ENCODE data around the gene ATP8B4. TPM values are rescaled to one million over a fixed set of nuclear protein-coding genes. Genes with fewer than 3 reads are reported as not detected.

ATP8B4 gene
- polyA plus RNA-seq, 1 experiment: 1.0 TPM

- DNase-seq (ENCODE audit: low read depth, low spot score): no peak
- ChIA-PET POLR2A (interaction anchor here (0.6 kb wide), 1 partner anchor 135 kb away, joined by 11 read pairs; no protein-coding TSS in a partner anchor), CTCF (no interaction called here)
- no peak for TF ChIP-seq CTCF (IDR thresholded peaks at IDR 0.05; ENCODE audit: low read depth, low read length)
- H3K27ac ChIP-seq (ENCODE audit: low read depth, low read length): no peak overlapping the region
- H3K9me3 ChIP-seq (ENCODE audit: control insufficient read depth, insufficient read depth, low read length): no peaks in the 10 kb centered on the region
- H3K27me3 ChIP-seq (ENCODE audit: control insufficient read depth, insufficient read depth, low read length): no peaks in the 10 kb centered on the region
- H3K4me3 ChIP-seq (ENCODE audit: low read depth, low read length): no peak overlapping the region
Observed at GRCh38 chr15:50083424-50084025, 35.5 kb downstream of the ATP8B4 start.

GRCh38 chr15:50082066-50082465 is 37.0 kb downstream of the ATP8B4 start:
- CTCF ChIA-PET: no interaction called here
- no peaks in the 10 kb centered on the region for H3K9me3 ChIP-seq (ENCODE audit: control insufficient read depth, insufficient read depth, low read length)
- no peaks in the 10 kb centered on the region for H3K27me3 ChIP-seq (ENCODE audit: control insufficient read depth, insufficient read depth, low read length)
- POLR2A ChIA-PET: no interaction called here
- H3K27ac ChIP-seq (ENCODE audit: low read depth, low read length): no peak overlapping the region
- DNase-seq (ENCODE audit: low read depth, low spot score): no peak
- H3K4me3 ChIP-seq (ENCODE audit: low read depth, low read length): no peak overlapping the region
- no peak for TF ChIP-seq CTCF (IDR thresholded peaks at IDR 0.05; ENCODE audit: low read depth, low read length)

- TF ChIP-seq CTCF (IDR thresholded peaks at IDR 0.05; ENCODE audit: low read depth, low read length): no peak
- POLR2A ChIA-PET: no interaction called here
- DNase-seq (ENCODE audit: low read depth, low spot score): no peak
- Histone ChIP-seq H3K27me3 (ENCODE audit: control insufficient read depth, insufficient read depth, low read length) (no peaks in the 10 kb centered on the region), H3K4me3 (ENCODE audit: low read depth, low read length) (no peak overlapping the region), H3K27ac (ENCODE audit: low read depth, low read length) (no peak overlapping the region), H3K9me3 (ENCODE audit: control insufficient read depth, insufficient read depth, low read length) (no peaks in the 10 kb centered on the region)
- CTCF ChIA-PET: interaction anchor here (0.9 kb wide), 1 partner anchor 1102 kb away, joined by 5 read pairs; no protein-coding TSS in a partner anchor
Observed at GRCh38 chr15:50077651-50078050, 41.4 kb downstream of the ATP8B4 start.

GRCh38 chr15:50077176-50077575 is 41.9 kb downstream of the ATP8B4 start:
- Histone ChIP-seq H3K27me3 (ENCODE audit: control insufficient read depth, insufficient read depth, low read length) (no peaks in the 10 kb centered on the region), H3K9me3 (ENCODE audit: control insufficient read depth, insufficient read depth, low read length) (no peaks in the 10 kb centered on the region), H3K4me3 (ENCODE audit: low read depth, low read length) (no peak overlapping the region), H3K27ac (ENCODE audit: low read depth, low read length) (no peak overlapping the region)
- no peak for TF ChIP-seq CTCF (IDR thresholded peaks at IDR 0.05; ENCODE audit: low read depth, low read length)
- CTCF ChIA-PET: no interaction called here
- no peak for DNase-seq (ENCODE audit: low read depth, low spot score)
- POLR2A ChIA-PET: no interaction called here

GRCh38 chr15:50075319-50075718 is 43.7 kb downstream of the ATP8B4 start:
- Histone ChIP-seq H3K4me3 (ENCODE audit: low read depth, low read length) (no peak overlapping the region), H3K9me3 (ENCODE audit: control insufficient read depth, insufficient read depth, low read length) (no peaks in the 10 kb centered on the region), H3K27ac (ENCODE audit: low read depth, low read length) (no peak overlapping the region), H3K27me3 (ENCODE audit: control insufficient read depth, insufficient read depth, low read length) (no peaks in the 10 kb centered on the region)
- CTCF ChIA-PET: no interaction called here
- POLR2A ChIA-PET: no interaction called here
- DNase-seq (ENCODE audit: low read depth, low spot score): no peak
- no peak for TF ChIP-seq CTCF (IDR thresholded peaks at IDR 0.05; ENCODE audit: low read depth, low read length)
